Neural cell (in vitro differentiated cells): Measurements from ENCODE around the gene HIP1. TPM values are rescaled to one million over a fixed set of nuclear protein-coding genes. Genes with fewer than 3 reads are reported as not detected.
"Not testable (repeated sequence)": the region's sequence is repeated elsewhere in the genome, so short reads cannot be mapped to it uniquely, and the experiment has no call there.

Experiments used
- H2AFZ ChIP-seq: fragments of 200-600, 300-800 bp; sonication (generic), shearing (Covaris generic); 2 replicates; pipeline ENCODE4 v1.6.0; 2014; ENCODE audit warnings: low read depth, mild to moderate bottlenecking, antibody characterized with exemption, low read length, moderate library complexity
- H3F3A ChIP-seq: fragments of 200-600 bp; shearing (Covaris generic); 2 replicates; pipeline ENCODE4 v1.6.1; 2016; ENCODE audit warnings: mild to moderate bottlenecking, moderate library complexity, mixed read lengths, antibody characterized with exemption, low read length; ENCODE audit not compliant: insufficient read depth, poor library complexity, severe bottlenecking
- H3K27ac ChIP-seq: fragments of 200-600, 300-800 bp; sonication (generic), shearing (Covaris generic); 2 replicates; pipeline ENCODE4 v1.5.1; 2014; ENCODE audit warnings: mild to moderate bottlenecking, low read length, moderate library complexity
- H3K27me3 ChIP-seq: fragments of 300-800, 200-600 bp; sonication (generic), shearing (Covaris generic); 2 replicates; pipeline ENCODE4 v1.6.0; 2014; ENCODE audit warnings: mild to moderate bottlenecking, low read depth, low read length, moderate library complexity; ENCODE audit not compliant: insufficient read depth
- H3K36me3 ChIP-seq: fragments of 300-800, 200-600 bp; sonication (generic), shearing (Covaris generic); 2 replicates; pipeline ENCODE4 v1.5.1; 2014; ENCODE audit warnings: mild to moderate bottlenecking, antibody characterized with exemption, low read length, moderate library complexity; ENCODE audit not compliant: insufficient read depth
- H3K4me2 ChIP-seq: fragments of 300-800, 200-600 bp; sonication (generic), shearing (Covaris generic); 2 replicates; pipeline ENCODE4 v1.6.0; 2014; ENCODE audit warnings: mild to moderate bottlenecking, low read length
- H3K4me3 ChIP-seq: fragments of 300-800, 200-600 bp; sonication (generic), shearing (Covaris generic); 2 replicates; pipeline ENCODE4 v1.5.1; 2014; ENCODE audit warnings: mild to moderate bottlenecking, low read length, moderate library complexity
- H3K79me2 ChIP-seq: fragments of 200-600 bp; shearing (Covaris generic); replicated peaks from 2 replicates; pipeline ENCODE4 v1.6.0; 2014; ENCODE audit warnings: mild to moderate bottlenecking, low read length, moderate library complexity; ENCODE audit not compliant: insufficient read depth
- H3K9ac ChIP-seq: fragments of 300-800, 200-600 bp; sonication (generic), shearing (Covaris generic); 2 replicates; pipeline ENCODE4 v1.6.1; 2016; ENCODE audit warnings: mild to moderate bottlenecking, low read length, mixed read lengths
- H3K9me2 ChIP-seq: fragments of 200-600 bp; shearing (Covaris generic); 2 replicates; pipeline ENCODE4 v1.6.1; 2016; ENCODE audit warnings: mild to moderate bottlenecking, low read length, mixed read lengths; ENCODE audit not compliant: insufficient read depth
- H3K9me3 ChIP-seq: fragments of 200-600, 300-800 bp; sonication (generic), shearing (Covaris generic); 2 replicates; pipeline ENCODE4 v1.6.1; 2016; ENCODE audit warnings: mild to moderate bottlenecking, mixed run types, low read length, moderate library complexity, mixed read lengths
- H4K20me1 ChIP-seq: fragments of 200-600 bp; shearing (Covaris generic); 2 replicates; pipeline ENCODE4 v1.6.1; 2016; ENCODE audit warnings: mild to moderate bottlenecking, mixed run types; ENCODE audit not compliant: insufficient read depth
- CTCF ChIP-seq: fragments of 450-650 bp; IDR thresholded peaks from 2 replicates; pipeline ENCODE4 v1.5.1; 2014; ENCODE audit warnings: antibody characterized with exemption, mild to moderate bottlenecking, moderate library complexity; ENCODE audit not compliant: poor library complexity, severe bottlenecking
- EP300 ChIP-seq: fragments of 450-650 bp; conservative IDR thresholded peaks from 2 replicates; pipeline ENCODE4 v1.6.1; 2014; ENCODE audit warnings: antibody characterized with exemption, mild to moderate bottlenecking, moderate library complexity; ENCODE audit not compliant: poor library complexity, severe bottlenecking
- EZH2 ChIP-seq: fragments of 200-600, 300-800 bp; shearing (Covaris generic), sonication (generic); IDR thresholded peaks from 2 replicates; pipeline ENCODE4 v1.6.1; 2014; ENCODE audit warnings: antibody characterized with exemption, low read length, borderline replicate concordance, mild to moderate bottlenecking; ENCODE audit not compliant: insufficient read depth, poor library complexity, severe bottlenecking
- MXI1 ChIP-seq: fragments of 450-650 bp; conservative IDR thresholded peaks from 2 replicates; pipeline ENCODE4 v1.6.1; 2014; ENCODE audit warnings: antibody characterized with exemption, mild to moderate bottlenecking; ENCODE audit not compliant: poor library complexity, severe bottlenecking
- POLR2AphosphoS5 ChIP-seq: IDR thresholded peaks from 2 replicates; pipeline ENCODE4 v1.6.1; 2012
- RAD21 ChIP-seq: fragments of 450-650 bp; conservative IDR thresholded peaks from 2 replicates; pipeline ENCODE4 v1.6.1; 2014; ENCODE audit warnings: antibody characterized with exemption, mild to moderate bottlenecking, moderate library complexity
- REST ChIP-seq: IDR thresholded peaks from 2 replicates; pipeline ENCODE4 v1.6.1; 2012; ENCODE audit warnings: borderline replicate concordance
- SMC3 ChIP-seq: fragments of 450-650 bp; conservative IDR thresholded peaks from 2 replicates; pipeline ENCODE4 v1.6.1; 2014; ENCODE audit warnings: antibody characterized with exemption, mild to moderate bottlenecking, moderate library complexity; ENCODE audit not compliant: poor library complexity
- TAF1 ChIP-seq: IDR thresholded peaks from 2 replicates; pipeline ENCODE4 v1.6.1; 2012; ENCODE audit warnings: low read depth
- polyA plus RNA-seq: library from polyadenylated mRNA; depleted of rRNA; stranded (reverse); fragments of >200 nt; gene quantifications from 2 replicates; pipeline ENCODE4 v1.2.3, GENCODE V29; 2014

Gene HIP1
- polyA plus RNA-seq, 1 donor from 2014 or later: 12.9 TPM

GRCh38 chr7:75601539-75601938 is 137.2 kb downstream of the HIP1 start:
- no peaks in the 10 kb centered on the region for H4K20me1 ChIP-seq
- H3K9me3 ChIP-seq: no peaks in the 10 kb centered on the region
- no peak overlapping the region for H3K4me2 ChIP-seq
- H3K27ac ChIP-seq: no peak overlapping the region
- no peak overlapping the region for H2AFZ ChIP-seq
- H3K4me3 ChIP-seq: no peak overlapping the region
- no peaks in the 10 kb centered on the region for H3K79me2 ChIP-seq
- no peaks in the 10 kb centered on the region for H3K9me2 ChIP-seq
- no peaks in the 10 kb centered on the region for H3K27me3 ChIP-seq
- no peaks in the 10 kb centered on the region for H3F3A ChIP-seq
- H3K9ac ChIP-seq: no peak overlapping the region
- TF ChIP-seq SMC3 (no peak), POLR2AphosphoS5 (no peak), EZH2 (no peak), EP300 (no peak), REST (no peak), CTCF (no peak), RAD21 (no peak), MXI1 (no peak), TAF1 (no peak)
- H3K36me3 ChIP-seq: no peaks in the 10 kb centered on the region

GRCh38 chr7:75600748-75601147 is 138.0 kb downstream of the HIP1 start:
- not testable (repeated sequence) for H3K27ac ChIP-seq, H3K4me3 ChIP-seq

GRCh38 chr7:75599244-75599781 is 139.4 kb downstream of the HIP1 start:
- Histone ChIP-seq H3K4me2 (no peak overlapping the region), H3K9ac (no peak overlapping the region)

More at GRCh38 chr7:75600748-75601147, 138.0 kb downstream of the HIP1 start:
- not testable (repeated sequence) for H4K20me1 ChIP-seq, H3K27me3 ChIP-seq, H3K9me3 ChIP-seq, H2AFZ ChIP-seq, H3K9ac ChIP-seq, H3K4me2 ChIP-seq, H3F3A ChIP-seq, H3K36me3 ChIP-seq, H3K9me2 ChIP-seq, H3K79me2 ChIP-seq

More at GRCh38 chr7:75599244-75599781, 139.4 kb downstream of the HIP1 start:
- no peak overlapping the region for H3K27ac ChIP-seq
- no peaks in the 10 kb centered on the region for H3K9me2 ChIP-seq
- H2AFZ ChIP-seq: no peak overlapping the region
- TF ChIP-seq REST (no peak), MXI1 (no peak), POLR2AphosphoS5 (no peak), EZH2 (no peak), SMC3 (no peak)
- H3K9me3 ChIP-seq: no peaks in the 10 kb centered on the region
- H3K27me3 ChIP-seq: no peaks in the 10 kb centered on the region
- H3F3A ChIP-seq: no peaks in the 10 kb centered on the region
- H3K36me3 ChIP-seq: no peaks in the 10 kb centered on the region
- no peaks in the 10 kb centered on the region for H3K79me2 ChIP-seq
- H3K4me3 ChIP-seq: no peak overlapping the region
- H4K20me1 ChIP-seq: no peaks in the 10 kb centered on the region
